HG03095 (cell line): ENCODE measurements around the gene TINCR.
"Not testable (repeated sequence)": the region's sequence is repeated elsewhere in the genome, so short reads cannot be mapped to it uniquely, and the experiment has no call there.

Experiments
- ATAC-seq: cut with Tn5 transposase; IDR thresholded peaks from one replicate; pipeline ENCODE4 v1.9.1; 2021; ENCODE audit warnings: moderate library complexity; ENCODE audit not compliant: unreplicated experiment

The TINCR gene

GRCh38 chr19:5561559-5561958, 6.2 kb downstream of the TINCR start:
- no peak for ATAC-seq

GRCh38 chr19:5560156-5560555, 7.6 kb downstream of the TINCR start:
- no peak for ATAC-seq

DNA sequence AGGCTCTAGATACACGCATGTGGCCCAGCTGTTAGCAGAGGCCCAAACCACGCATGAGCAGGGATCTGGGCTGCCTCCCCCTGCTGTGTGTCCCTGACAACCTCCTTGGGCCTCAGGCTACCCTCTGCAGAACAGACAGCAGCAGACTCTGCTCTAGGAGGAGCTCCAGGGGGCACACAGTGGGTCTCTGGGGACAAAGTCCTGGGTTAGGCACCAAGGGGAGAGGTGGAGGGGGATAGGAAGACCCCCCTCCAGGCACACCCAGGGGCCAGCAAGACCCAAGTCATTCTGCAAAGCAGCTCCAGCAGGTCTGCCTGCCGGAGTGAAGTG, 8.0 kb downstream of the TINCR start:
- no peak for ATAC-seq

DNA sequence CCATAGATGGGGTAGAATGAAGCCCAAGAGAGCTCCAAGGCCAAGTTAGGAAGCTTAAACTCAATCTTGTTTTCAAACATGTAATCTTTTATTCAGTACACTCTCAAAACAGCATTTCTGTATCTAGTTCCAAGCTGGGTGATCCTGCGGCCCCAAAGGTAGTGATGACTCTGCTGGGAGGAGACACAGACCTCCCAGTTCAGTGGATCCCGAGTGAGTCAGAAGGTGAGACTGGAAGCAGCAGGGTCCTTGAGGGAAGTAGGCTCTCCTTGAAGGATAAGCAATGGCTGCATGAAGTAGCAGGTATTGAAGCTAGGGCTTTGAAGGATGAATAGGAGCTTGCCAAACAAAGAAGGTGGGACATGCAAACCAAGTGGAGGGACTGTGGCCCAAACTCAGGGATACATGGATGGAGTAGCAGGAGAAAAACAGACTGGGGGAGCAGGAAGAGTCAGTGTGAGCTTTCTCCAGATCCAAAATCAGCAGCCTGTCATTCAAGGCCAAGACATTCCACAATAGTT, 9.6 kb downstream of the TINCR start:
- no peak for ATAC-seq

GRCh38 chr19:5557691-5558090, 10.1 kb downstream of the TINCR start:
- ATAC-seq = no peak

DNA sequence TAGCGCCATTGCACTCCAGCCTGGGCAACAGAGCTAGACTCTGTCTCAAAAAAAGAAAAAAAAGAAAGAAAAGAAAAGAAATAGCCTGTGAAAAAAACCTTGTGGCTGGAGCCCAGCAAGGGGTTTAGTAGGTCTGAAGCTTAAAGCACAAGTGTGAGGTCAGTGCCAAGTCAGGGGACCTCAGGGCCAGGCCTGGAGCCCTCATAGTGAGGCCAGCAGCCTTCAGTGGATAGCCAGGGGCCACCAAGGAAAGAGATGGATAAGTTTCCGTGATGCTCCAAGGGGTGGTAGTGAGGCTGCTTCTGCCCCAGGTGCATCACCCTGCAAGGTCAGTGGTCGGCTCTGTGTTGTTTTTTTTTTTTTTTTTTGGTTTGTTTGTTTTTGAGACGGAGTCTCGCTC, 12.9 kb downstream of the TINCR start:
- ATAC-seq = no peak

GRCh38 chr19:5553892-5554291, 13.9 kb downstream of the TINCR start:
- ATAC-seq = no peak

DNA sequence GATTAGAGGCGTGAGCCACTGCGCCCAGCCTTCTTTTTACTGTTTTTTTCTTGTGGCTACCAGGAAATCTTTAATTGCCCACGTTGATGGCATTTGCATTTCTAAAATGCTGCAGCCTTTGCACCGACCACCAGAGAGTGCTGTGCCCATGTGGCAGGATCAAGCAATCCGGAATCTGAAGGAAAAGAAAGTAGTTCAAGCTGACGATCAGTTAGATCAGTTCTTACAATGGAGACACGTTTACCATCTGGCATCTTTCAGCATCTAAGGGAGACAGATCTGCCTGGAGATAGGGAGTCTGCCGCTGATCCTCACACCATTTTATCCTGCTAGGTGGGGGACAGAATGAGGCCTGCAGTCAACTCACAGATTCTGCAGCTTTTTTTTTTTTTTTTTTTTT, 19.9 kb downstream of the TINCR start:
- no peak for ATAC-seq

GRCh38 chr19:5545984-5546383, 21.8 kb downstream of the TINCR start:
- ATAC-seq = no peak

GRCh38 chr19:5545051-5545450, 22.7 kb downstream of the TINCR start:
- no peak for ATAC-seq

GRCh38 chr19:5542665-5543064, 25.1 kb downstream of the TINCR start:
- no peak for ATAC-seq

- ATAC-seq = no peak
These were observed 26.3 kb downstream of the TINCR start for GRCh38 chr19:5541456-5541855.

DNA sequence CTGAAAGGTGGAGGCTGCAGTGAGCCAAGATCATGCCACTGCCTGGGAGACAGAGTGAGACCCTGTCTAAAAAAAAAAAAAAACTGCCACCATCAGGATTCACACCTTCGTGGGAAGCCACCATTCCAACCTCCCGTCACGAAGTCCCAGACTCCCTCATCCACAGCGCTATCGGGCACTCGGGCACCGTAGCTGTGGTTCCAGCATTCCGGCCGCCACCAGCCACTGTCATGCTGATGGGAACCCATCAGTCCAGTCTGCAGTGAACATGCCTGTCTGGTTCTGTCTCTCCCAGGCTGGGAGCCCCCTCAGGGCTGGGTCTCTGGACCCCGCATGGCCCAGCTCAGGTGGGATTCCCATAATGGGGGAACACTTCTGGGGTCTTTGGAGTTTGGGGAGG, 27.5 kb downstream of the TINCR start:
- no peak for ATAC-seq

DNA sequence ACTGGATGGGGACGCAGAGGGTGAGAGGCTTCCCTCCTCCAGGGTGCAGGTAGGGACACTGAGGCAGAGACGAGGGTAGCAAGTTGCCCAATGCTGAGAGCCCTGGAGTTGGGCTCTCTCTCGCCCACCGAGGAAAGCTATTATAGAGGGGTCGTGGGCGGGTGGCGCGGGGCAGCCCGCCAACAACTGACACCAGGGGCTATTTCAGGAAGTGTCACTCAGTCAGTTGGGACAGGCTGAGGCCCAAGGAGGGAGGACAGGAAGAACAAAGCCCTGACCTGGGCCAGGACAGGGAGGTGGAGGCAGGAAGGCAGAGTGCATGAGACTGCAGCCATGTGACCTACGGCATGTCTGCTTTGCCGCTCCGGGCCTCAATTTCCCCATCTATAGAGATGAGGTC, 29.9 kb downstream of the TINCR start:
- ATAC-seq = no peak

GRCh38 chr19:5536982-5537579, 30.7 kb downstream of the TINCR start:
- ATAC-seq = not testable (repeated sequence)

- ATAC-seq = no peak
These were observed 31.3 kb downstream of the TINCR start for GRCh38 chr19:5536337-5536894.

DNA sequence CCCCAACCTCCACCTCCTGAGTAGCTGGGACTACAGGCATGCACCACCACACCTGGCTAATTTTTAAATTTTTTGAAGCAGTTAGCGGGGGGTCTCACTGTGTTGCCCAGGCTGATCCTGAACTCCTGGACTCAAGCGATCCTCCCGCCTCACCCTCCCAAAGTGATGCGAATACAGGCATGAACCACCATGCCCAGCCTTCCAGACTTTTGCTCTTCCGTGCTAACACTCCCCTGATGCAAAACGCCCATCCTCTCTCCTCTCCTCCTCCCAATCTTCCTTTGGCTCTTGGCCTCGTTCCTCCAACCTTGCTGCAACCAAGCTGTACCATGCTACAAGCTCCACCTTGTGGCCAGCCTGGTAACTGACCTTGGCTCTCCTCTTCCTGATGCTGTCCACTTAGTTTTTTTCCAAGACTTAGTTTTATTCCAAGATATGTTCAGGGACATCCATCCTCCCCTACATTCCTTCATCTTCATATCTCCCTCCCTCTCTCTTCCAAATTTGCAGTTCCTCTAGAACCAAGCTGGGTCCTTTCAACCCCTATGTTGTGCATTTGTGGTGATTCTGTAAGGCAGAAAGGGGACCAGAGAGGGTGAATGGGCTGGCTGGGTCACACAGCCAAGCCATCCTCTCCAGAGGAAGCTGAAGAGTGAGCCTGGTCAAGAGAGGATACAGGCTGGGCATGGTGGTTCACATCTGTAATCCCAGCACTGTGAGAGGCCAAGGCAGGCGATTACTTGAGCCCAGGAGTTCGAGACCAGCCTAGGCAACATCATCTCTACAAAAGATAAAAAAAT, 32.8 kb downstream of the TINCR start:
- no peak for ATAC-seq

DNA sequence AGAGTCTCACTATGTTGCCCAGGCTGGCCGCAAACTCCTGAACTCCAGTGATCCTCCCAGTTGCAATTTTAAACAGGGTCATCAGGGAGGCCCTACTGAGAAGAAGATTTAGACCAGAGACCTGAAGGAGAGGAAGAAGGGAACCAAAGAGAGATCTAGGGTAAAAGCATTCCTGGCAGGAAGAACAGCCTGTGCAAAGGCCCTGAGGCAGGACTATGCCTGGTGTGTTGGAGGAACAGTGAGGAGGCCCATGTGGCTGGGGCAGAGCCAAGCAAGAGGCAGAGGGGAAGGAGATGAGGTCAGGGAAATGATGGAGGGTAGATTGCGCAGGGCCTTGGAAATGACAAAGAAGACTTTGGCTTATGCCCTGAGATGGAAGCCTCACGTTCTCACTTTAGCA, 34.5 kb downstream of the TINCR start:
- ATAC-seq = no peak

DNA sequence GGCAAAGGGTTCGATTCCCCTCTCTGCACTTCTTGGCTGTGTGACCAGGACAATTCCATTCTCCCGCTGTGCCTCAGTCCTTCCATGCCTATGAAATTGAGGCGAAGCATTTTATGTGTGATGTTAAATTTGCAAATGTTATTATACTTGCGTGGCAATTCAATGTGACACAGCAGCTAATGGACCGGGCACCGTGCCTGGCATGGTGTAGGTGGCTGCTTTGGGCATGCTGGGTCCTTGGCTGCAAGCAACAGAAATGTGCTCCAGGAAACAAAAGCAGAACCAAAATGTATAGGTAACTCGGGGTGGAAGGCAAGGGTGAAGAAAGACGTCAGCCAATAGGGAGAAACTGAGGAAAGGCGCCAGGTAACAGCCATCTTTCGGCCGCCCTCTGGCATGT, 37.1 kb downstream of the TINCR start:
- no peak for ATAC-seq

DNA sequence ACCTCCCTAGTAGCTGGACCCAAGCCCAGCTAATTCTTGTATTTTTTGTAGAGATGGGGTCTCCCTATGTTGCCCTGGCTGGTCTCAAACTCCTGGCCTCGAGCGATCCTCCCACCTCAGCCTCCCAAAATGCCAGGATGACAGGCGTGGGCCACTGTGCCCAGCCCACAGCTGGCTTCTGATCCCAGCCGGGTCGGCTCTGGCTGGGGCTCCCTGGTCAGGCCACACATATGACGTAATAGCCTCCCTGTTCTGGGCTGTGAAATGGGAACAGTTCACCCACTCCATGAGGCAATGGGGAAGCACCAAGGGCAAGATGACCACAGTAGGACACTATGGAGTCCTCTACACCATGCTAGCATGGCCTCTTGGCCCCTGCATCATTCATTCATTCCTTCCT, 41.1 kb downstream of the TINCR start:
- no peak for ATAC-seq

DNA sequence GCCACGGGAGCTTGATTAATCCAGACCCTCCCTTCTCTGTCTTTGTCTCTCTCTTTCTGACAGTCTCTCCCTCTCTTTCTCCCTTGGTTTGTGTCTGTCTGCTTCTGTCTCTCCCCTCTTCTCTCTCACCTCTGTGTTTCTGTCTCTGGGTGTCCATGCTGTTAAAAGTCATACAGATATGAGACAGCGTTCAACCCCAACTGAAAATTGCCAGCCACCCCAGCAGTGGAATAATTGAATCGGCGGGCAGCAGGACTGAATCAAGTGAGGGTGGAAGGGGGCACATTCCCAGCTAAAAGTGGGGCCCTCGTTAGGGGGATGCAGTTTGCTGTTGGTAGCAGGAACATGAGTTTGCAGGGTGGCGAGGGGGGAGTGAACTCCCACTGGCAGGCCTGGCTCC, 43.7 kb downstream of the TINCR start:
- no peak for ATAC-seq

- no peak for ATAC-seq
These were observed 45.6 kb downstream of the TINCR start for GRCh38 chr19:5522106-5522505.
